ENCODE data around the gene CTDSP1.

The CTDSP1 gene

GRCh38 chr2:218397820-218398436, 1.7 kb upstream of the CTDSP1 start:
- DNase-seq (ENCODE audit: low spot score) (peak; percentile 89), ATAC-seq (ENCODE audit: low read depth) (peak; percentile 44)
- H3K27me3 ChIP-seq (ENCODE audit: insufficient read depth, poor library complexity, severe bottlenecking): no peaks in the 10 kb centered on the region
- H3K27ac ChIP-seq (ENCODE audit: poor library complexity, severe bottlenecking): peak overlapping the region; percentile 96
- H3K36me3 ChIP-seq (ENCODE audit: low read depth): peaks cover 15% of the 10 kb centered on the region
- no peaks in the 10 kb centered on the region for H3K4me1 ChIP-seq (ENCODE audit: insufficient read depth, poor library complexity, severe bottlenecking)
- TF ChIP-seq CTCF (IDR thresholded peaks at IDR 0.05; ENCODE audit: poor library complexity, severe bottlenecking): no peak
- H3K9me3 ChIP-seq (ENCODE audit: severe bottlenecking): no peaks in the 10 kb centered on the region
- H3K4me3 ChIP-seq (ENCODE audit: severe bottlenecking): peak overlapping the region; percentile 73

GRCh38 chr2:218398437-218399390, 954 bp upstream of the CTDSP1 start:
- Histone ChIP-seq H3K9me3 (ENCODE audit: severe bottlenecking) (no peaks in the 10 kb centered on the region), H3K36me3 (ENCODE audit: low read depth) (peaks cover 22% of the 10 kb centered on the region), H3K27me3 (ENCODE audit: insufficient read depth, poor library complexity, severe bottlenecking) (no peaks in the 10 kb centered on the region), H3K27ac (ENCODE audit: poor library complexity, severe bottlenecking) (peak overlapping the region; percentile 96), H3K4me3 (ENCODE audit: severe bottlenecking) (peak overlapping the region; percentile 73), H3K4me1 (ENCODE audit: insufficient read depth, poor library complexity, severe bottlenecking) (no peaks in the 10 kb centered on the region)
- DNase-seq (ENCODE audit: low spot score): no peak
- ATAC-seq (ENCODE audit: low read depth): peak; percentile 24
- no peak for TF ChIP-seq CTCF (IDR thresholded peaks at IDR 0.05; ENCODE audit: poor library complexity, severe bottlenecking)

- H3K9me3 ChIP-seq (ENCODE audit: severe bottlenecking): no peaks in the 10 kb centered on the region
- H3K4me3 ChIP-seq (ENCODE audit: severe bottlenecking): peak overlapping the region; percentile 73
- no peak for TF ChIP-seq CTCF (IDR thresholded peaks at IDR 0.05; ENCODE audit: poor library complexity, severe bottlenecking)
- DNase-seq (ENCODE audit: low spot score): no peak
- ATAC-seq (ENCODE audit: low read depth): no peak
- H3K4me1 ChIP-seq (ENCODE audit: insufficient read depth, poor library complexity, severe bottlenecking): no peaks in the 10 kb centered on the region
- no peaks in the 10 kb centered on the region for H3K27me3 ChIP-seq (ENCODE audit: insufficient read depth, poor library complexity, severe bottlenecking)
- H3K36me3 ChIP-seq (ENCODE audit: low read depth): peaks cover 34% of the 10 kb centered on the region
- peak overlapping the region; percentile 96 for H3K27ac ChIP-seq (ENCODE audit: poor library complexity, severe bottlenecking)
These were observed 680 bp downstream of the CTDSP1 start for GRCh38 chr2:218400167-218400929.

GRCh38 chr2:218400930-218401881, 1.5 kb downstream of the CTDSP1 start:
- Histone ChIP-seq H3K27ac (ENCODE audit: poor library complexity, severe bottlenecking) (peak overlapping the region; percentile 96), H3K27me3 (ENCODE audit: insufficient read depth, poor library complexity, severe bottlenecking) (no peaks in the 10 kb centered on the region), H3K9me3 (ENCODE audit: severe bottlenecking) (no peaks in the 10 kb centered on the region), H3K36me3 (ENCODE audit: low read depth) (peaks cover 34% of the 10 kb centered on the region), H3K4me3 (ENCODE audit: severe bottlenecking) (peak overlapping the region; percentile 73), H3K4me1 (ENCODE audit: insufficient read depth, poor library complexity, severe bottlenecking) (peaks cover 6% of the 10 kb centered on the region)
- TF ChIP-seq CTCF (IDR thresholded peaks at IDR 0.05; ENCODE audit: poor library complexity, severe bottlenecking): no peak
- ATAC-seq (ENCODE audit: low read depth) (no peak), DNase-seq (ENCODE audit: low spot score) (no peak)

Measured in RWPE2 (cell line).